Upper lobe of left lung (tissue), 6 donors: Measurements from ENCODE around the gene PSTK. TPM values are rescaled to one million over a fixed set of nuclear protein-coding genes. Genes with fewer than 3 reads are reported as not detected.

Experiments
- ATAC-seq, 2 donors: fragments of 200-7000 bp; cut with Tn5 transposase; one replicate each; pipeline ENCODE4 v1.9.1; 2022; ENCODE audit warnings: mild to moderate bottlenecking in 2 of 2, moderate library complexity in 2 of 2; ENCODE audit not compliant: low FRiP score in 2 of 2
- DNase-seq, 2 donors: peaks; one replicate each; pipeline ENCODE4 v3.0.0-alpha.2; 2019 to 2020
- H3K27ac ChIP-seq, 4 donors: fragments of 200-600 bp; sonication (generic); one replicate each; pipeline ENCODE4 v1.5.1; 2016 to 2019
- H3K27me3 ChIP-seq, 4 donors: fragments of 200-600 bp; sonication (generic); one replicate each; pipeline ENCODE4 v1.5.1; 2017 to 2019
- H3K36me3 ChIP-seq, 4 donors: fragments of 200-600 bp; sonication (generic); one replicate each; pipeline ENCODE4 v1.5.1; 2016 to 2019
- H3K4me1 ChIP-seq, 4 donors: fragments of 200-600 bp; sonication (generic); one replicate each; pipeline ENCODE4 v1.5.1; 2018 to 2019
- H3K4me3 ChIP-seq, 4 donors: fragments of 200-600 bp; sonication (generic); one replicate each; pipeline ENCODE4 v1.5.1; 2017 to 2019; ENCODE audit warnings: mild to moderate bottlenecking in 2 of 4, moderate library complexity in 1 of 4
- H3K9me3 ChIP-seq, 4 donors: fragments of 200-600 bp; sonication (generic); one replicate each; pipeline ENCODE4 v1.5.1; 2018 to 2019
- EP300 ChIP-seq, 4 donors: sonication (generic); formaldehyde crosslinking; IDR thresholded peaks; one replicate each; pipeline ENCODE4 v1.5.1; 2017; ENCODE audit warnings: antibody characterized with exemption in 4 of 4, control low read depth in 2 of 4
- POLR2A ChIP-seq, 4 donors: fragments of 450-650 bp; IDR thresholded peaks; one replicate each; pipeline ENCODE4 v1.5.1; 2016 to 2017; ENCODE audit warnings: antibody characterized with exemption in 4 of 4, mild to moderate bottlenecking in 2 of 4
- POLR2AphosphoS5 ChIP-seq, 2 donors: sonication (generic); formaldehyde crosslinking; IDR thresholded peaks; one replicate each; pipeline ENCODE4 v1.5.1; 2017; ENCODE audit warnings: antibody characterized with exemption in 2 of 2
- WGBS, 2 donors: methylation state at CpG; one replicate each; pipeline ENCODE4 v1.1.5; 2017 to 2018; 5-methylcytosine and 5-hydroxymethylcytosine counted together
- total RNA-seq, 6 donors: library from RNA; depleted of rRNA in 4 of 6; stranded (reverse); fragments of >200 nt in 4 of 6; gene quantifications; one replicate each; pipeline versions ENCODE4 v1.1.0 to v1.2.1, GENCODE V29; 2016 to 2021
- TF ChIP-seq, protein P1 (sequence below), 6 experiments: fragments of 450-650 bp in 4 of 6; fragments of 200-600 bp in 2 of 6; sonication (generic) in 2 of 6; IDR thresholded peaks; one replicate each; pipeline ENCODE4 v1.5.1; 2016 to 2019; ENCODE audit warnings: antibody characterized with exemption in 6 of 6
- donor health status: DM: no; HTN: no; CAD: no; lungs with moderate emphysema.
- donor health status: DM: no; HTN: yes; CAD: no; lungs with severe emphysema.

Gene PSTK
- total RNA-seq, 6 donors from 2014 or later: 1.4 to 6.2 (median 3.7) TPM

DNA sequence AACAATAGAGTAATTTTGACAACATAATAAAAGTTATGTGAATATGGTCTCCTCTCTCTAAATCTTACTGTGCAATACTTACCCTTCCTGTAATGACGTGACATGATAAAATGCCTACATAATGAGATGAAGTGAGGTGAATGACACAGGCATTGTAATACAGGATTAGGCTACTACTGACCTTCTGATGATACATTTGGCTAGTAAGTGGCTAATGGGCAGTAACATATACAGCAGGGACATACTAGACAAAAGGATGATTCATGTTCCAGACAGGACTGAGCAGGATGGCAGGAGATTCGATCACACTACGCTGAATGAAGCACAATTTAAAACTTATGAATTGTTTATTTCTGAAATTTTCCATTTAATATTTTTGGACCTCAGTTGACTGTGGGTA is 30.9 kb upstream of the PSTK start:
- ATAC-seq (no peak), DNase-seq (no peak)
- Histone ChIP-seq H3K27me3 (no peaks in the 10 kb centered on the region), H3K4me3 (no peak overlapping the region), H3K9me3 (no peaks in the 10 kb centered on the region), H3K4me1 (peaks cover 6 to 21% (median 16%) of the 10 kb centered on the region in 4 donors), H3K27ac (no peak overlapping the region), H3K36me3 (peaks cover 0 to 41% (median 9%) of the 10 kb centered on the region in 4 donors)
- 96 to 98% methylated on average over 3 of the region's 3 CpGs for WGBS, 2 donors
- TF ChIP-seq EP300 (IDR thresholded peaks at IDR 0.05): no peak
- no peak for TF ChIP-seq POLR2A (IDR thresholded peaks at IDR 0.05)
- TF ChIP-seq POLR2AphosphoS5 (IDR thresholded peaks at IDR 0.05): no peak
- TF ChIP-seq, protein P1, sequence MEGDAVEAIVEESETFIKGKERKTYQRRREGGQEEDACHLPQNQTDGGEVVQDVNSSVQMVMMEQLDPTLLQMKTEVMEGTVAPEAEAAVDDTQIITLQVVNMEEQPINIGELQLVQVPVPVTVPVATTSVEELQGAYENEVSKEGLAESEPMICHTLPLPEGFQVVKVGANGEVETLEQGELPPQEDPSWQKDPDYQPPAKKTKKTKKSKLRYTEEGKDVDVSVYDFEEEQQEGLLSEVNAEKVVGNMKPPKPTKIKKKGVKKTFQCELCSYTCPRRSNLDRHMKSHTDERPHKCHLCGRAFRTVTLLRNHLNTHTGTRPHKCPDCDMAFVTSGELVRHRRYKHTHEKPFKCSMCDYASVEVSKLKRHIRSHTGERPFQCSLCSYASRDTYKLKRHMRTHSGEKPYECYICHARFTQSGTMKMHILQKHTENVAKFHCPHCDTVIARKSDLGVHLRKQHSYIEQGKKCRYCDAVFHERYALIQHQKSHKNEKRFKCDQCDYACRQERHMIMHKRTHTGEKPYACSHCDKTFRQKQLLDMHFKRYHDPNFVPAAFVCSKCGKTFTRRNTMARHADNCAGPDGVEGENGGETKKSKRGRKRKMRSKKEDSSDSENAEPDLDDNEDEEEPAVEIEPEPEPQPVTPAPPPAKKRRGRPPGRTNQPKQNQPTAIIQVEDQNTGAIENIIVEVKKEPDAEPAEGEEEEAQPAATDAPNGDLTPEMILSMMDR (IDR thresholded peaks at IDR 0.05): no peak

DNA sequence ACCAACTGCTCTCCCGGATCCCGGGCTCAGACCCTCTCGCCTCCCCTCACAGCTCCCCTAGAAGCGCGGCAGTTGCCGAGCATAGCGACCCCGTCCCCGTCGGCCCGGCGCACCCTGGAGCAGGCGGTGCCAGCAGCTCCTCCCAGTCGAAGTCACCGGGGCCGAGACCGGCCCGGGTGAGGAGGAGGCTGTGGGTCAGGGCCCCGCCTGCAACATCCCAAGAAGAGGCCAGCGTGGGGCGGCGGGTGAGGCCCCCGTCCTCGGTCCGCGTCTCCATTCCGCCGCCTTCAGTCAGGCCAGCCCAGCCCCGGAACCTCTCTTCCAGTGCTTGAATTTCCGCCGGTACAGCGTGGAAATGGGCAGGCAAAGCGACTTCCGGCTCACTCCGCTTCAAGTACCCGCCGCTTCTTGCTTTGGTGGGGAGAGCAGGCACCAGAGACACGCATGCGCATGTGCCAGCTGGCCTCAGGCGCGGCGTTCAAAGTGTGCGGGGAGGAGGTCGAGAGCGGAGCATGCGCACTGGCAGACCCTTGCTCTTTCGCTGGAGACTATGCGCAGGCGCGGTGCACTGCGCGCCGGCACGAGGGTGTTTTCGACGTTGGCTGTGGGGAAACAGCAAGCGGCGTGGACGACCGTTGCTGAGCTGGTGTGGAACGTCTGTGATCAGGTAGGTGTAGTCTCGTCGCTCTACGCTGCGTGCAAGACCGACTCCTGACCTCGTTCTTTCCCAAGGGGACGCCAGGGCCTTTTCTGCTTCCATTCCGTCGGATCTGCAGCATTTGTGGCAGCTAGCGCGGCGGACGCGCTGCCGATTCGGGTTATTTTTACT is 26.1 kb upstream of the PSTK start, which contains the start of gene C10orf88:
TSS of gene C10orf88 (minus strand) at position 326 of the 829 bp plus-strand sequence. CDS start at position 277, 49 bp downstream.
- peak within 1 kb of the TSS; percentile 68 to 87 (median 76) for H3K27ac ChIP-seq
- H3K27me3 ChIP-seq: no peaks in the 10 kb centered on the region
- peak; percentile 97 to 99 for ATAC-seq
- peaks cover 0 to 5% (median 0%) of the 10 kb centered on the region in 4 donors for H3K36me3 ChIP-seq
- 10 to 17% methylated on average over 24 to 58 of the region's 77 CpGs for WGBS, 2 donors
- peak; percentile 96 to 98 for DNase-seq
- no peaks in the 10 kb centered on the region for H3K9me3 ChIP-seq
- peaks cover 9 to 26% (median 21%) of the 10 kb centered on the region in 4 donors for H3K4me1 ChIP-seq
- TF ChIP-seq, protein P1 (IDR thresholded peaks at IDR 0.05): peak in 1 of 6 experiments; percentile 35
- TF ChIP-seq POLR2AphosphoS5 (IDR thresholded peaks at IDR 0.05) (peak; percentile 22 to 81), EP300 (IDR thresholded peaks at IDR 0.05) (peak in 1 of 4 donors; percentile 19), POLR2A (IDR thresholded peaks at IDR 0.05) (peak in 1 of 4 donors; percentile 57)
- H3K4me3 ChIP-seq: peak within 1 kb of the TSS; percentile 46 to 94 (median 83)

DNA sequence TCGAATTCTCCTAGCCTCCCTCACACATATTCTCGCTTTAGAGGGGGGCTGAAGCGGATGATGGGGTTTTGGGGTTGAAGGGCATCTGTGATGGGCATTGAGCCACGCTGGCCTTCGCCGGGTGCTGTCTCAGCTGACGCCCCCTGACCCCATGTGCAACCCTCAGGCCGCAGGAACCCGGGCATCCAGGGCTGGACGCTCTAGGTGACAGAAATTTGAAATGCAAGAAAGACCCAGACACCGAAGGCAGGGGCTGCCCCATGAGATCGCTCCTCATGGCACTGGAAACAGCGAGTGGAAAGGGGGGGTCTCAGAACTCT is 25.5 kb upstream of the PSTK start:
- TF ChIP-seq, protein P1 (IDR thresholded peaks at IDR 0.05): no peak
- TF ChIP-seq EP300 (IDR thresholded peaks at IDR 0.05) (no peak), POLR2A (IDR thresholded peaks at IDR 0.05) (no peak), POLR2AphosphoS5 (IDR thresholded peaks at IDR 0.05) (no peak)
- DNase-seq: peak in 1 of 2 donors; percentile 71
- no peak overlapping the region for H3K27ac ChIP-seq
- ATAC-seq: no peak
- H3K27me3 ChIP-seq: no peaks in the 10 kb centered on the region
- peak overlapping the region in 3 of 4 donors; percentile 74 to 94 (median 92) for H3K4me3 ChIP-seq
- H3K36me3 ChIP-seq: no peaks in the 10 kb centered on the region
- no peaks in the 10 kb centered on the region for H3K9me3 ChIP-seq
- peaks cover 9 to 26% (median 21%) of the 10 kb centered on the region in 4 donors for H3K4me1 ChIP-seq
- 66 to 72% methylated on average over 13 of the region's 13 CpGs for WGBS, 2 donors

DNA sequence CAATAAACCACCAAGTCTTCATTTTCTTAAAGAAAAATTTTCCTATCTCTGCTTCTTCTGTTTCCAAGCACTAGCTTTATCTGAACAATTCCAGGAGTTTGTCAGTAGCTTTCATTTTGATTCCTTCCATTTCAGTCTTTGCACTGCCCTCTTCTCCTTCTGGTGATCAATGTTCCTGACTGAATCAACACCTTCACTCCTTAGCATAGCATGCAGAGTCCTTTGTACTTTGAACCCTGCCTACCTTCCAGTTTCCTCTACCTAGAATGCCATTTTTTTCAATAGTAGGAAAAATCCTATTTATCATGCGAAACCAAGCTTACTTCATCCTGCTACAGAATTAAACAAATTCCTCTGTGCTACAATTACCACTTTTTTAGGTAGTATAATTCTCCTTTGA is 24.3 kb upstream of the PSTK start:
- no peak for ATAC-seq
- no peaks in the 10 kb centered on the region for H3K27me3 ChIP-seq
- no peaks in the 10 kb centered on the region for H3K9me3 ChIP-seq

More for the DNA sequence above, 24.3 kb upstream of the PSTK start:
- DNase-seq: no peak
- 90 to 97% methylated on average over 1 of the region's 1 CpG for WGBS, 2 donors
- Histone ChIP-seq H3K4me3 (no peak overlapping the region), H3K4me1 (peaks cover 9 to 26% (median 21%) of the 10 kb centered on the region in 4 donors), H3K36me3 (no peaks in the 10 kb centered on the region), H3K27ac (no peak overlapping the region)
- TF ChIP-seq POLR2A (IDR thresholded peaks at IDR 0.05) (no peak), EP300 (IDR thresholded peaks at IDR 0.05) (no peak), POLR2AphosphoS5 (IDR thresholded peaks at IDR 0.05) (no peak)
- TF ChIP-seq, protein P1 (IDR thresholded peaks at IDR 0.05): no peak
